CD4-positive, alpha-beta T cell treated with Interleukin-6 at 100 ng/mL for 8 hours (primary cell): ENCODE results near the gene RAPGEF1.

ENCODE experiments used
- DNase-seq: peaks from one replicate; pipeline ENCODE4 v3.0.0-alpha.2; 2020; ENCODE audit warnings: mixed read lengths, low spot score

Gene RAPGEF1

DNA sequence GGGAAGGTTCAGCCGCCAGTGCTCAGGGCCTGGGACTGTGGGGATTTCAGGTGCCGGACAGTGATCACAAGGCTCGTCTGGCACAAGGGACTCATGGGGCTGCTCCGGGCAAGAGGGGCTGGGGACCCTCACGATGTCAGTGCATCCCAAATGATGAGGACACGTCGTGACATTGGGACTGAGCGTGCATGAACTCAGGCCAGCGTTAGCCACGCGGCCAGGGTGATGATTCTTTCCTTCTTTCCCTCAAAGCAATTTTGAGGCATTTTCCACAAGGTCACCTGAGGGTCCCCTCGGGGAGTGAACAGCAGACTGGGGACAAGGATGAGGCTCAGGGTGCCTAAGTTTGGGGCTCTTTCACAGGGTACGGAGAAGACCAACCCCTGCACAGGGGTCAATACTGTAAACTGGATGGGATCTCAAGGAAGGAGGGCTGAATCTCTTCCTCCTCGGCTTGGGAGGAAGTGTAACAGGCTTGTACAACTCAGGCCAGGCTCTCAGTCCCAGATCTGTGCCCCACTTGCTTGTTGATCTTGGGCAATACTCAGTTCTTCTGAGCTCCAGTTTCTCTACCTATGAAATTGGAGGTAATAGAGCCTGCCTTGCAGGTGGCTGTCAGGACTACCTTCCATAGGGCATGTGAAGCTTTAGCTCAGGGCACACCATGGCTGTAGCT is 116.1 kb downstream of the RAPGEF1 start:
- no peak for DNase-seq

DNA sequence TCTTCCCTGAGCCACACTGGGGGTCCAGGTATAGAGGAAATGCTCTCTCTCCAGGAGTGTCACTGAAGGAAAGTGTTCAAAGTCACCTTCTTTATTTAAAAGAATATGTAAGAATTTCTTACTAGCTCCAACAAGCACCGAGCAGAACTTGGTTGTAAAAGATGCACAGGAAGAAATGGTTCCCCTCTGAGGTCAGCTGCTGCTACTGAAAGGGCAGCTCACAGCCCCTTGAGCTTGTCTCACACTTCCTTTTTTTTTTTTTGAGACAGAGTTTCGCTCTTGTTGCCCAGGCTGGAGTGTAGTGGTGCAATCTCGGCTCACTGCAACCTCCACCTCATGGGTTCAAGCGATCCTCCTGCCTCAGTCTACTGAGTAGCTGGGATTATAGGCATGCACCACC is 117.4 kb downstream of the RAPGEF1 start:
- no peak for DNase-seq

DNA sequence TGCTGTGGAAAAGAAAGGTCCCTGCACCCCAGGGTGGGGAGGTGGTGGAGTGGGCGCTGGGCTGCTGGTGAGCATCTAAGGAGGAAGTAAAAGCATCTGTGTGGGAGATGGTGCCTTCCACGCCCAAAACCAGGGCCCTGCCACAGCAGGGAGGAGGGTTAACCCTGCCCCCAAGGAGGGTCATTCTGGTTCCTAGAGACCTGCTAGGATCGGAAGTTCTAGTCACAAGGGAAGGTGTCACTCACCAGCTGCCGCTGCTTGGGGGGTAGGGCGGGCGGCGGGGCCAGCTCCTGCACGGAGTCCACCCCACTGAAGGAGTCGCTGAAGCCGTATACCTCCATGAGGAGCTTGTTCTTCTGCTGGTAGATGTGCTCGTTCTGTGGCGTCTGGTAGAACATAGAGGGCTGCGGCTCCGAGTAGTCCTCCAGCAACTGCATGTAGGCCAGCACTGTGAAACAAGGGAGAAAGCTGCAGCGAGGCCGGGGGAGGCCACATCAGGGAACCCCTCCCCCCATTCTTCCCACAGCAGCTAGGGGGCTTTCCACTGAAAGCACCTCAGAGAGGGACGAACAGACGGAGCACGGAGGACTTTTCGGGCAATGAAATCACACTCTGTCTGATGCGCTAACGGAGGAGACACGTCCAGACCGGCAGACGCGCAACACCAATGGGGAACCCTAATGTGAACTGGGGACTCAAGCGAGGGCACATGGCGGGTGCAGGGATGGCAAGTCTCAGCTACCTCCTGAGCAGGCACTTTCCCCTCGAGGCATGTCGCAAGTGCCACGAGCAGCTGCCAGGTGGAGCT is 118.1 kb downstream of the RAPGEF1 start:
- no peak for DNase-seq

DNA sequence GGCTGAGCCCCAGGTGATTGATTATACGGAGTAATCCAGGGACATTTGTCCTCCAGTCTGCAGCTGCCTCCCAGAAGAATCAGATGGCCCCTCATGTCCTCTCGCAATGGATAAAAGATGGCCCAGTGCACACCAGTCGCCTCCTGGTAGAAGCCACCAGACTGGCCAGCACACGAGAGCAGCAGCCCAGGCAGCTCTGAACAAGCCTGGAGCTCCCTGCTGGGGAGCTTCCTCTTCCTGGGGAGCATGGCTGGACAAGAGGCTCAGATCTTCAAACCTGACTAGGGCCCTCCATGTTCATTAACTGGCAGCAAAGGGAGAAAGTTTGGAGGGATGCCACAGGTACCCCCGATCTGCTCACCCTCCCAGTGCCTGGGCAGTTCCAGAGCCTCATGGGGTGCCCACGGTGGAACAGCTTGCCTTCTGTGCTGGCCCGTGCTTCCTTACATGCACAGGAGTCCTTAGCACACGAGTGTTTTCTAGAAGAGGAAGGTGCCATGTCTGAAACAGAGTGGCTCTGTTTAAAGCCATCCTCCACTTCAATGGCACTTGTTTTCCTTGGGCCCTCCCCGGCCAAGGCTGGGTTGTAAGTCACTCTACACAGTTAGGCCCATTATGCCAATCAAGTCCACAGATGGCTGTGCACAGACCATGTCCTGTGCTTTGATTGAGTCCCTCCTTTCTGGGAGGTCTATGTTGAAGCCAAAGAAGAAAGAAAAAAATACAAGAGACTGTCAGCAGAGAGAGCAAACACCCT is 118.9 kb downstream of the RAPGEF1 start:
- no peak for DNase-seq

DNA sequence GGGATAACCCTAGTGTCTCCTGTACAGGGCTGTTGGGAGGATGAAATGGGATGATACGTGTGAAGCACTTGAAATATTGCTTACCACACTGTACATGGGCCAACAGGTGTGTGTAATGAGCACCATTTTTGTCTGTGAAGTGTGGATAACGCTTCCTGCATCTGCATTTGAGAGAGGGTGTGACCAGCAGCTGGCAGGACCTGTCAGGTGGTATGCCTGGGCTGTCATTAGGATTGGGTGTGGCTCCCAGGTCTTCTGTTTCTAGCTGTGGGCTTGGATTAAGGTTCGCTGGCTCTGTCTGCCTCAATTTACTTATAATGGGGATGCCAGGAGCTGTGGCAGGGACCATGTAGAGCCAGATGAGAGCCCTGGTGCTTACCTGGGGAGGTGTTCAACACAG is 120.2 kb downstream of the RAPGEF1 start:
- DNase-seq: no peak

DNA sequence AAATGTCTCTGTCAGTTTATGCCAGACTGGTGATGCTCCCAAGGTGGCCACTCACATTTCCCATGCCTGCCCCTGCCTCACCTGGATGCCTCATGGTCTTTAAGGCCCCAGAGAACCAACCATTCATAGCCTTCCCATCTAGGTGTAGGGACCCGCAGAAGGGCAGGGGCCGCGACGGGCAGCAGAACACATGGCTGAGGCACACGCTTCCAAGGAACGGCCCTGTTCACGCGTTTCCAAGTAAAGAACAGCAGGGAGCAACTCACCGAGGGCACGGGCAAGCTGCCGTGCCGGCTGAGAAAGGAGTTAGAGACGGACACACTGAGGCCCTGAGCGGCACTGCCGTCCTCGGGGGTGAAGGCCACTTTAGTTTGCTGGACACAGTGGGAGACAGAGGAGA is 121.1 kb downstream of the RAPGEF1 start:
- DNase-seq: no peak

DNA sequence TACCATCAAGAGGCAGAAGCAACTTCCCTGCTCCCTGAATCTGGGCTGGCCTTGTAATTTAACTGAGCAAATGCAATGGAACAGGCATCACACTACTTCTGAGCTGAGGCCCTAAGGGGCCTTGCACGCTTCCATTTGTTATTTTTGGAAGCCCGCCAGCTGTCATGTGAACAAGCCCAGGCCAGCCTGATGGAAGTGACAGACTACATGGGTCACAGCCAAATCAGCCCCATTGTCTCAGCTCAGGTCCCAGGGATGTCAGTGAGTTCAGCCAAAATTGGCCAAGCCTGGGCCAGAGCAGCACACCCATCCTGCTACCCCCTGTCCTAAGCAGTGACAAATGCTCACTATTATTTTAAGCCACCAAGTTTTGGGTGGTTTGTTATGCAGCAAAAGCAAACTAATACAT is 121.8 kb downstream of the RAPGEF1 start:
- DNase-seq: no peak

DNA sequence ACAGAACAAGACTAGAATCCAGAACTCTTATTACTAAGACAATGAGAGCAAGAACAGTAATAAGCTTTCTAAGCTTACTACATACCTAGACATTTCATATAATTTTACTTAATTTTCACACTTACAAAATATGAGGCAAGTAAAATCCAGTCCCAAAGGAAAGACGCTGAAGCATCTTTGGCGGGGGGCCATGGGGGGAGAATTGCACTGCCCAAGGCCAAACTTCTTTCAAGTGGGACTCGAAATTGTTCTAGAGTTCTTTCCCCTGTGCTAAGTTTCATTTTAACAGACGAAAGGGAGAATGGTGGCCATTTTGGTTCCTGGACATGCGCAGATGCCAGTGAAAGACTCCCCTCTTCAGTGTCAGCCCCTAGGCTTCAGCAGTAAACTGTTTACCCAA is 122.3 kb downstream of the RAPGEF1 start:
- no peak for DNase-seq

DNA sequence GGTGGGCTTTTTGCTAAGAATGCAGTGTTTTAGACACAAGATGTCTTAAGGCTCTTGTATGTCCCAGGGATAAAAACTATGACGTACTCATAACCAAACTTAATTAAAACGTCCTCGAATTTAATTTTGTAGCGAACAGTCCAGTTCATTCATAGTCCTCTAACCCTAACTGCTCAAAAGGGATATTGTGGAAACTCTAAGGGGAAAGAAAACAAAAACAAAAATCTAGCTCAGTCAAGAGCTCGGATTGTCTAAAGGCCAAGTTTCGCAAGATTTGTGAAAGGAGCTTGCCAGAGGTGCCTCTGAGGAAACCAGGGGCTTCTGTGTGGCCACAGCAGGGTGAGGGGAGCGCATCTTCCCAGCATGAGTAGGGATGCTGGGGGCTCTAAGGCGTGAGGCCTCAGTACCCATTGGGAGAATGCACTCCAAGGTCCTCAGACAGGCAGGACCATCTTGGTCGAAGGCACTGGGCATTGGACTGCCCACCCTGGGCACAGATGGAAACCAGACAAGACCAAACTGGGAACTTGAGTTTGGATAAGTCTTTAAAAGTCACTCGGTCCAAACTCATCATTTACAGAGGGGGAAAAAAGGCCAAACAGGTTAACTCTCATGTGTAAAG is 122.8 kb downstream of the RAPGEF1 start:
- no peak for DNase-seq

DNA sequence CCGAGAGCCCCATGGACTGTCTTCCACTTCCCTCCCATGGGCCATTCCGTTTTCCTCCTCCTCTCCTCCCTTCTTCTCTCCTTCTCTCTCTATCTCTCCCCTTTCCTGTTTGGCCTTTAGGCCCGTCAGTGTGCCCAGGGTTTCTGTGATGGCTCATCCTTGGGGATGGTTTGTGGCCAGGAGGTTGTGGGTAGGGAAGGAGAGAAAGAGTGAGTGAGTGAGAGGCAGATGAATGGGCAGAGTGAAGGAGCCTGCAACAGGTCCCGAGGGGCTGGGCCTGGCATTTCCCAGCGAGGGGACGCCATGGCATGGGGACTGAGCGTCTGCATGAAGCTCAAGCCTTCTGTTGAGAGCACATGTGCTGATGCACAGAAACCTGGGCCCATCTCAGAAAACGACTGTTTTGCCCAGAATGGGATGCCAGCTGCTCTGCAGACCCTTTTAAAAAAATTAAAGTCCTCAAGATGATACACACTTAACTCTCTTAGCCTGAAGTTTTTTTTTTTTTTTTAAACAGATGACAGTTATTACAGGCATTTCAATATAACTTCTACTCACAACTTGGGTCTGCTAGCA is 125.4 kb downstream of the RAPGEF1 start:
- no peak for DNase-seq

DNA sequence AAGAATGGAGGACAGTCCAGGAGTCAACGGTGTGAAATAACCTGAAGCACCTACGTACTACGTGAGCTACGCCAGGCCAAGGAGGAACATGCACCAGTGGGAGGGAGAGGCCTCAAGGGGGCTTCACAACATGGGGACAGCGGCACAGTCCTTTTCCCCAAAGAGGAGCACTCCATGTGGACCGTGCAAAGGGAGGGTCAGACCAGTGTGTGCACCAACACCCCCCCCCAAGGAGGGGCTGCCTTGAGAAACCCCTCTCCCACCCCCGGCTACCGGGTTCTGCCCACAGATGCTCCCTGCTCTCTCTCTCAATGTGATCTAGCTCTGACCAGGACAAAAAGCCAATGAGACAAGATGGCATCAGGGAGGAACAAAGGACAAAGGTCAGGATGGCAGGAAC is 126.0 kb downstream of the RAPGEF1 start:
- DNase-seq: no peak

DNA sequence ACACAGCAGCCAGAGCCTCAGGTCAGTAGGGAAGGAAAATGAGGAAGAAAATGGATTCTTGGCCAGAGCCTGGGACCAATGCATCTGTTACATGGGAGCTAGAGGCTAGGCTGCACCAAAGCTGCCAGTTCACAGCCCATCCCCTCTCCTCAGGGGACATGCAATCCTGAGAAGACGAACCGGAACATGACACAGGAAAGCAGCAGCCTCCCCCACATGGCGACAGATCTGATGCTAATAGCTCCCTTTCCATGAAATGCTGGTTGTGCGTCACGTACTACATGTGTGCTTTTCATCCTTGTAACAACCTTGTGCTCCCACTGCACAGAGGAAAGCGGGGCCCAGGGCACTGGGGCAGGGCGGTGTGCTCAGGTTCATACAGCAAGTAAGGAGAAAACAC is 127.0 kb downstream of the RAPGEF1 start:
- no peak for DNase-seq

DNA sequence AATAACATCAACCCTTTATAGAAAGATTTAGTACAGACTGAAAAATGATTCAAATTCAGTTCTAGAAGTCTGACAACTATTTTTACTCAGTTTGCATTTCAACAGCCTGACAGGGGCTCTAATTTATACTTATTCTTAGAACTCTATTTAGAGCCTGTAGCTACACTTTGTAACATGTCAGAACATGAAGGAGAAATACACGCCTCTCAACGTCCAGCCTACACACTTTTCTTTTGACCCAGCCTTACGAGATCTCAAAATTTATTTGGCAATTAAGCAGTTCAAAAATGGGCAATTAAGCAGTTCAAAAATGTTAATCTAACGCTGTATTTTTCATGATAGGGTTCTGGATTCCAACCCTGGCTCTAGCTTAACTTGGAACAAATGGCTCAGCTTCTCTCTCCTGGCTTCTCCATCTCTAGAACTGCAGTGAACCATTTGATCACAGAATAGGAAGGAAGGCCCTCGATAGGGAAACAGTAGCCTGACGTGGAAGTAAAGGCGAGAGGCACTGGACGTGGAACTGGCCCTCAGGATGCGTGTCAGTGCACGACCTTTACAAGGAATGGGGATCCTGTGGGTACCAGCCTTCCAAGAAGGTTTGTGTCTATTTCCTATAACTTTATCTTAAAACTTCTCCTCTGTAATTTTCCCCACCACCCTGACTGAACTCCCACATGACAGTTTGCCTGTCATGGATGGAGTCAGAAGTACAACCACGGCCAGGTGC is 128.1 kb downstream of the RAPGEF1 start:
- DNase-seq: no peak

DNA sequence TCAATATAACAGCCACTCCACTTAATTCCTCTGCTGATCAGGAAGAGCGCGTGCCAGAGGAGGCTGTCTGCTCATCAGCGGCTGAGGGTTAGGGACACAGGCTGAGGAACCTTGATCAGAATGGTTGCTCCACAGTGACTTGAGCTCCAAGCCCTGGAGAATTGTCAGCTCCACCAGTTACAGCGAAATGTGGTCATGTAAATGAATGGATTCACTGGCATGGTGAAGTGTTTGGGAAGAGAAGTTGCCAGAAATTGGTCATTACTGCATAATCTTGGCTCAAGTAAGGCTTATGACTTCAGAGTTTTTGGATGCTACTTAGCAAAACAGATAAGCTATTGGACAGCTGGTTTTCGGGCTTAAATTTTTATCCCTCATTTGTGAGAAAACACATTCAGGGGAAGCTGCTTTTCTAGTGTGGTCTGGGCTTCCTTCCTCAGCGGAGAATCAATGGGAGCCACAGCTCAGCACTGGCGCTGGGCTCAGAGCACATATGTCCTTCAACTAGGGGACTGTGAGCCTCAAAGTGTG is 129.6 kb downstream of the RAPGEF1 start:
- DNase-seq: no peak

DNA sequence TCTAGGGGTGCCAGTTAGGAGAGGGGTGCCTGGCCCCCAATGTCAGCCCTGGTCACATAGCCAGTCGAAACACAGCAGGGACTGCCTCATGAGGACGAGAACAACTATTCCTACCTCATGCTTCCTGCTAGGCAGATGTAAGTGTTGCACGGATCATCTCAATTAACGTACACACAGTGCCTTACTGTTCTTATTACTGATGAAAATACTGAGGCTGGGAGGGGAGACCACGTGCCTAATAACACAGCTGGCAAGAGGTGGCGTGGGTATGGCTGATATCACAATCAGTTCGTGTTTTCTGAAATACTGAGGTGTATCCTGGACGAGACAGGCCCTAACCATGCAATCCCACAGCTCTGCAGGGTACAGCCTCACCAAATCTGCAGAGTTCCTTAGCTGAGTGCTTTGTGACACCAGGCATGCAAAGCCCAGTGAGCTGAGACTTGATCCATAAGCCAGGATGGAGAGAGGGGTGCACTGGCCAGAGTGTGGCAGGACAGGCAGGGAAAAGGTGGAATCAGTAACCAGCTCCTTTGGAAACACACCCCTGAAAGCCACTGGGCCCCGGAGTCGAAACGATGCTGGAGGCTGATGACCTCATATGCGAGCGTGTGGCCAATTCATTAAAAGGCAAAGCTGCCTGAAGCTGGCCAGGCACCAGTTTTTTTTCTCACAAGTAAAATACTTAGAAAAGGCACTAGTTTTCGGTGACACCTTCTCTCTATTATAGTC is 130.6 kb downstream of the RAPGEF1 start:
- DNase-seq: no peak

DNA sequence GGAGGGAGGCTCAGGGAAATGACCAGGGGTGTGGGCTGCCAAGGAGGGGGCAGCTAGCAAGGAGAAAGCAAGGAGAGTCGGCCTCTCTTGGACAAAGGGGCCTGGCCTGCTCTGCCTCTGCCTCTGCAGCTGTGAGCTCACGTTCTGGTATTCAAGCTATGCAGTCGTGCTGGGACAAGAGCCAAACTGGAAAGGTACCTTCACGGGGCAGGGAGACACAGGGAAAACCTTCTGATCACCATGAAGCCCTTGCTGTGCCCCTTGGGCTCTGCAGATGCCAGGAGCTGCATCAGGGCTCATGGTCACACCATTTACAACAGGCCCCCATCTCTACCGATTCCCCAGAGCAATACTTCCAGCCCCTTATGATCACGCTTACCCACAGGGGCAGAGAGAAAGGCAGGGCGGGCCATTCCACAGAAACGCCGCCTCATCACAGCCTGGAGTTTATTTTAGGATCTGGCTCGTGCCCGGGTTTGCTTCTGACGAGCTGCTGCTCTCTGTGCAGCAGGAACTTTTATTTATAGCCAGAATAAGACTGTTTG is 131.3 kb downstream of the RAPGEF1 start:
- DNase-seq: no peak

DNA sequence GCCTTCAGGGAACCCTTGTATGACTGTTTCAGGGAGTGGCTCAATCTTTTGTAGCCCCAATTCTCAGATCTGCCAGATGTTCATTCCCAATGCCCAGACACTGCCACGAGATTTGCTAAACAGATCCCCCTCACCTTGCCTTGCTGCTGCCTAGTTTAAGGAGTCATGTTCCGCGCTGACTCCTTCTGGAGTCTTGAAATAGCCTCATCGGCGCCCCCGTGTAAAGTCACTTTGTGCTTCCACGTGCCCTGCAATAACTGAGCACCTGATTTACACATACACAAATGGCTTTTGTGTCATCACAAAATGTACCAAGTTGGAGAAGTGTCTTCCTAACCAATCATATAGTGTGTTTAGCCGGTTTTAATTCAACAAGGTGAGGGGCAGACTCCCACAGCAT is 132.3 kb downstream of the RAPGEF1 start:
- DNase-seq: no peak

DNA sequence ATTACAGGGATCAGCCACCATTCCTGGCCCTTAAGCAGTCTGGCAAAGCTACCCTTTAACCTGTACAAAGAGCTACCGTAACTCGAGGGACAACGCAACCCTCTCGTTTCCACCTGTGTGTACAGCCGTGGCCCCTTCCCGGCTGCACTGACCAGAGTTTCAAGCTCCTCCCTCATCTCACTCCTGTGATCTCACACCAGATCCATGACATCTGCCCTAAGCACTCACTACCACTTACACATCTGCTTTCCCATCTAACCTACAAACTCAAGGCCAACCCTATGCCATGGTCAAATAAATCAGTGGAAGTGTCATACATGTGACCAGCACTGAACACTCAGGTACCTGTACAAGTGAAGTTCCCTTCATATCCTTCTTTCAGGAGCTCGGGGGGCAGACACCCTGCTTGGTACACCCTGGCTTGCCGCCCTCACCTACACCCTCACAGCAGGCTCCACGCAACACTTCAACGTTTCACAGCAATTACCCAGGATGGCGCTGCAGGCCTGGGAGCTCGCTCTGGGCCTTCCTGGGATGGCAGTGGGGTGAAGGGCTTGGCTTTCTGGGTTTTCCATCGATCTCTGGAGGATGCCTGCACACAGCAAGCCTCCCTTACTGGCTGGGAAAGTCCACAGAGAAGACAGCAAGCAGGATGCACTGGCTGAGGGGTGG is 132.8 kb downstream of the RAPGEF1 start:
- no peak for DNase-seq

DNA sequence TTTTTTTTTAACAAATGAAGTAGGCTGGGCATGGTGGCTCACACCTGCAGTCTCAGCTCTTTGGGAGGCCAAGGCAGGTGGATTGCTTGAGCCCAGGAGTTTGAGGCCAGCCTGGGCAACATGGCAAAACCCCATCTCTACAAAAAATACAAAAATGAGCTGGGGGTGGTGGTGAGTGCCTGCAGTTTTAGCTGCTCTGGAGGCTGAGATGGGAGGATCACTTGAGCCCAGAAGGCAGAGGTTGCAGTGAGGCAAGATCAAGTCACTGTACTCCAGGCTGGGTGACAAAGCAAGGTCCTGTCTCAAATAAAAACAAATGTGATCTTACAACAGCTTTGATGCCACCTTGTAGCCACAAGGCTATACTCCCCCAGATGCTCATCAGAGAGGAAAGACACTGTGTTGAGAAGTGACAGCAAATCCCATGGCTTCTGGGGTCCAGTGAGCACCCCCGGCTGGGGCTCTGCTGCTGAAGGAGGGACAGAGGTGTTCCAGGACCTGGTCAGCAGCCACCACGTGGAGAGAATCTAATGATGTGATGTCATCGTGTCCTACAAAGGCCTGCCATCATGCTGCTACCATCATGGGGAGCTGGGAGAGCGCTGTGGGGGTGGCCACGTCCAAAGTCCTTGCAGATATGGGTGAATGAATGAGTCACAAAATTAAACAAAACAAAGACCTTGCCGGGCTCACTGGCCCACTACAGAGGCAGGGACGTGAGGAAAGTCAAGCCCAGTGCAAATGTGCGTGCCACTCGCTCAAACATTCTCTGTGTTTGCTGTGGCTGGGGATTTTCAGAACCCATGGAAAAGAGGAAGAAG is 133.9 kb downstream of the RAPGEF1 start:
- DNase-seq: no peak
